ENCODE measurements around the gene C11orf86. TPM values are rescaled to one million over a fixed set of nuclear protein-coding genes. Genes with fewer than 3 reads are reported as not detected.

The C11orf86 gene
- total RNA-seq, 1 donor from 2014 or later, result not detected

- FAIRE-seq, result no peak
- H3K4me3 Mint-ChIP-seq (ENCODE audit: unreplicated experiment), result no peak overlapping the region
These were observed 1.8 kb downstream of the C11orf86 start for GRCh38 chr11:66976925-66977324.

GRCh38 chr11:66978229-66978628, 3.1 kb downstream of the C11orf86 start:
- Mint-ChIP-seq H3K4me1 (ENCODE audit: low read depth, unreplicated experiment) (peaks cover 5% of the 10 kb centered on the region), H3K9me3 (ENCODE audit: unreplicated experiment) (peaks cover 6% of the 10 kb centered on the region), H3K36me3 (ENCODE audit: low read depth, unreplicated experiment) (peaks cover 1% of the 10 kb centered on the region), H3K27ac (ENCODE audit: unreplicated experiment) (no peak overlapping the region), H3K27me3 (ENCODE audit: low read depth, unreplicated experiment) (peaks cover 2% of the 10 kb centered on the region), H3K4me3 (ENCODE audit: unreplicated experiment) (no peak overlapping the region)
- H3K27me3 ChIP-seq (ENCODE audit: insufficient read depth, low read length), result no peaks in the 10 kb centered on the region
- H2AFZ ChIP-seq (ENCODE audit: low read depth, low read length), result no peak overlapping the region
- H3K4me3 ChIP-seq (ENCODE audit: insufficient read depth, low read depth, low read length), result no peak overlapping the region
- H3K9me3 ChIP-seq (ENCODE audit: insufficient read depth, low read depth, low read length), result peaks cover 12% of the 10 kb centered on the region
- H3K4me2 ChIP-seq (ENCODE audit: low read length), result no peak overlapping the region
- TF ChIP-seq CTCF (IDR thresholded peaks at IDR 0.05; ENCODE audit: insufficient read depth, low read depth, low read length) (no peak), EZH2 (IDR thresholded peaks at IDR 0.05; ENCODE audit: insufficient read depth, low read length) (no peak)
- H3K79me2 ChIP-seq (ENCODE audit: insufficient read depth, low read length), result no peaks in the 10 kb centered on the region
- H3K27ac ChIP-seq (ENCODE audit: low read depth, low read length), result no peak overlapping the region
- FAIRE-seq, result no peak
- no peaks in the 10 kb centered on the region for H4K20me1 ChIP-seq (ENCODE audit: insufficient read depth, low read length)
- peaks cover 9% of the 10 kb centered on the region for H3K4me1 ChIP-seq (ENCODE audit: insufficient read depth, low read length)
- no peaks in the 10 kb centered on the region for H3K36me3 ChIP-seq (ENCODE audit: insufficient read depth, low read length)
- no peak overlapping the region for H3K9ac ChIP-seq (ENCODE audit: low read length)
- DNase-seq (ENCODE audit: low read depth), result no peak

More at GRCh38 chr11:66976925-66977324, 1.8 kb downstream of the C11orf86 start:
- no peak overlapping the region for H2AFZ ChIP-seq (ENCODE audit: low read depth, low read length)
- no peaks in the 10 kb centered on the region for H3K27me3 ChIP-seq (ENCODE audit: insufficient read depth, low read length)
- Mint-ChIP-seq H3K27ac (ENCODE audit: unreplicated experiment) (no peak overlapping the region), H3K4me1 (ENCODE audit: low read depth, unreplicated experiment) (peaks cover under 1% of the 10 kb centered on the region), H3K27me3 (ENCODE audit: low read depth, unreplicated experiment) (peaks cover 2% of the 10 kb centered on the region), H3K9me3 (ENCODE audit: unreplicated experiment) (peaks cover 6% of the 10 kb centered on the region), H3K36me3 (ENCODE audit: low read depth, unreplicated experiment) (no peaks in the 10 kb centered on the region)
- H3K79me2 ChIP-seq (ENCODE audit: insufficient read depth, low read length), result no peaks in the 10 kb centered on the region
- no peaks in the 10 kb centered on the region for H3K36me3 ChIP-seq (ENCODE audit: insufficient read depth, low read length)
- peaks cover 12% of the 10 kb centered on the region for H3K9me3 ChIP-seq (ENCODE audit: insufficient read depth, low read depth, low read length)
- no peak for DNase-seq (ENCODE audit: low read depth)
- no peaks in the 10 kb centered on the region for H4K20me1 ChIP-seq (ENCODE audit: insufficient read depth, low read length)
- no peak overlapping the region for H3K4me3 ChIP-seq (ENCODE audit: insufficient read depth, low read depth, low read length)
- TF ChIP-seq EZH2 (IDR thresholded peaks at IDR 0.05; ENCODE audit: insufficient read depth, low read length), result no peak
- TF ChIP-seq CTCF (IDR thresholded peaks at IDR 0.05; ENCODE audit: insufficient read depth, low read depth, low read length), result no peak
- H3K9ac ChIP-seq (ENCODE audit: low read length), result no peak overlapping the region
- H3K4me1 ChIP-seq (ENCODE audit: insufficient read depth, low read length), result peaks cover 7% of the 10 kb centered on the region
- no peak overlapping the region for H3K4me2 ChIP-seq (ENCODE audit: low read length)
- no peak overlapping the region for H3K27ac ChIP-seq (ENCODE audit: low read depth, low read length)

- no peak overlapping the region for H3K4me3 Mint-ChIP-seq (ENCODE audit: unreplicated experiment)
- peaks cover 2% of the 10 kb centered on the region for H3K27me3 Mint-ChIP-seq (ENCODE audit: low read depth, unreplicated experiment)
- no peaks in the 10 kb centered on the region for H3K79me2 ChIP-seq (ENCODE audit: insufficient read depth, low read length)
- peaks cover 1% of the 10 kb centered on the region for H3K36me3 Mint-ChIP-seq (ENCODE audit: low read depth, unreplicated experiment)
- peaks cover 12% of the 10 kb centered on the region for H3K9me3 ChIP-seq (ENCODE audit: insufficient read depth, low read depth, low read length)
- no peak overlapping the region for H3K4me3 ChIP-seq (ENCODE audit: insufficient read depth, low read depth, low read length)
- no peak overlapping the region for H2AFZ ChIP-seq (ENCODE audit: low read depth, low read length)
- H3K36me3 ChIP-seq (ENCODE audit: insufficient read depth, low read length), result no peaks in the 10 kb centered on the region
- peaks cover 9% of the 10 kb centered on the region for H3K4me1 ChIP-seq (ENCODE audit: insufficient read depth, low read length)
- FAIRE-seq (no peak), DNase-seq (ENCODE audit: low read depth) (no peak)
- H3K27ac ChIP-seq (ENCODE audit: low read depth, low read length), result no peak overlapping the region
- no peak overlapping the region for H3K4me2 ChIP-seq (ENCODE audit: low read length)
- H3K4me1 Mint-ChIP-seq (ENCODE audit: low read depth, unreplicated experiment), result peaks cover 5% of the 10 kb centered on the region
- H3K9ac ChIP-seq (ENCODE audit: low read length), result no peak overlapping the region
- no peaks in the 10 kb centered on the region for H4K20me1 ChIP-seq (ENCODE audit: insufficient read depth, low read length)
- no peak overlapping the region for H3K27ac Mint-ChIP-seq (ENCODE audit: unreplicated experiment)
- H3K9me3 Mint-ChIP-seq (ENCODE audit: unreplicated experiment), result peaks cover 6% of the 10 kb centered on the region
- TF ChIP-seq CTCF (IDR thresholded peaks at IDR 0.05; ENCODE audit: insufficient read depth, low read depth, low read length), result no peak
- TF ChIP-seq EZH2 (IDR thresholded peaks at IDR 0.05; ENCODE audit: insufficient read depth, low read length), result no peak
- no peaks in the 10 kb centered on the region for H3K27me3 ChIP-seq (ENCODE audit: insufficient read depth, low read length)
These were observed 3.6 kb downstream of the C11orf86 start for GRCh38 chr11:66978717-66979116.
